Measurements from ENCODE around the gene SPRR1B. TPM values are rescaled to one million over a fixed set of nuclear protein-coding genes. Genes with fewer than 3 reads are reported as not detected.
"Not testable (repeated sequence)": the region's sequence is repeated elsewhere in the genome, so short reads cannot be mapped to it uniquely, and the experiment has no call there.

Gene SPRR1B
- total RNA-seq, 1 donor from 2014 or later, result 1.3 TPM

GRCh38 chr1:153040950-153041631 lies 10.1 kb downstream of the SPRR1B start, which contains the start of gene SPRR2D:
Gene SPRR2D (minus strand): TSS chr1:153041120. CDS start chr1:153040346, 774 bp downstream.
- no peak for DNase-seq

DNA sequence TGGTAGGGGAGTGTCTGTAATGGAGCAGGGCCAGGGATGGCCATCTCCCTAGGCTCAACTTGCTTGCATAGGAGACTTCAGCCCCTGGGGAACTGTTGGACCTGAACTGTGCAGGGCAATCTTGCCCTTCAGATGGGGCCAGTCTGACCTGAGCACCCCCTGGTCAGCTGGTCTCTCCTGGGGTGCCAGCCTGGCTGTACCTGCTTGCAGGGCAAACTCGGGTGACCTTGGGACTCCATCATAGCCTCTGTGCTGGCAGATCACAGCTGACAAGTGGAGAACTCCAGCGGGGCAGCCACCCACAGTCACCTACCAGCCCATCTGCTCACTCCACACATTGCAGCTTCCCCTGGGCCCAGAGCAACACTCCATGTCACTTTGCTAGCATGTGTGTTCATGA lies 18.2 kb downstream of the SPRR1B start:
- no peak for DNase-seq

DNA sequence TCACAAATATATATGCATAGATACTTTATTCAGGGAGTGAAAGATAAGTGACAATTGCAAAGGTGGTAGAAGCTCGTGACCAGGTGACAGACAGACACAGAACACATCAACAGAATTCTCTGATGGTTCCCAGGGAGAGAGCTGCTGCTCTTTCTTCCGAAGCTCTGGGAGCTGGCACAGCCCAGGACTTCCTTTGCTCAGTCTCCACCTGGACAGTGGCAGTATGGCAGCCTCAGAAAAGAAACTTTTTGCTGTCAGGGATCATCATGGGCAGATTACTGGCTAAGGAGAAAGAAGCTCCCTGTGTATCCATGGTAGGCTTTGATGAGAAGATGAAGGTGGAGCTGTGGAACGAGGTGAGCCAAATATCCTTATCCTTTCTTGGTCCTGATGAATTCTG lies 25.1 kb downstream of the SPRR1B start:
- DNase-seq, result not testable (repeated sequence)

DNA sequence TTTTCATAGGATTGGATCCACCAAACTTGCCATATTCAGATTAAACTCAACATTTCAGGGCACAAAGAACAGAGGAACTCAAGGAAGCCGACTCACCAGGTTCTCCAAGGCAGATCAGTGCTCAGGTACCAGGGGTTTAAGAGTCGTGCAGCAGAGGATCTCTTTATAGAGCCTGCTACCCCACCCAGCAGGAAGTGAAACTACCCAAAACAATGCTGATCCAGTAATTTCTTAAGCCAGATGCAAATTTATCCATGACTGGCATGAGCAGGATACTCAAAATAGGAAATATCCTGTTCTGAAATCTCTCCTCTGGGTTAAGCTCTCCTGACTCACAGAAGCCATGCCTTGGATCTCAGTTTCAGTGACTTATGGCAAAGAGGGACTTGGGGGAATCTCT lies 26.4 kb downstream of the SPRR1B start, which contains the start of gene SPRR2A:
SPRR2A (minus strand) TSS at position 138 of the 400 bp plus-strand sequence. CDS start 777 bp downstream, outside the sequence.
- no peak for DNase-seq

DNA sequence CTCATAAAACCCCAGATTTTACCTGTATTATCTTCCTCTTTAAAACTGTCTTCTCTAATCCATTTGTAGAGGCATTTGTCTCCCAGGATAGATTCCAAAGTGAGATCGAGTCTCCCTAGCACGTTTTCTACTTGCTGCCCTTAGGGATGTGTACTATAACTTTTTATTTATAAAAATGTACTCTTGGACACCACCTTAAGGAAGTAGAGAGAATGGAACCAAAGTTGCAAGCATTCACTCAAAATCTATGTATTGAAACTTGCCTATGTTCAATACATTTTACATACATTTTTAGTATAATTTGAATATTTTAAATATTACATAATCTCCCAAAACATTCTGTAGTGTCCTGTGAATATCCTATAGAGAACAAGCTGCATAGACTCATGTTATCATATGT lies 27.2 kb downstream of the SPRR1B start:
- DNase-seq, result no peak

- no peak for DNase-seq
Observed at GRCh38 chr1:153058826-153059784, 28.1 kb downstream of the SPRR1B start.

GRCh38 chr1:153070243-153070642 lies 39.2 kb downstream of the SPRR1B start:
- DNase-seq, result no peak

DNA sequence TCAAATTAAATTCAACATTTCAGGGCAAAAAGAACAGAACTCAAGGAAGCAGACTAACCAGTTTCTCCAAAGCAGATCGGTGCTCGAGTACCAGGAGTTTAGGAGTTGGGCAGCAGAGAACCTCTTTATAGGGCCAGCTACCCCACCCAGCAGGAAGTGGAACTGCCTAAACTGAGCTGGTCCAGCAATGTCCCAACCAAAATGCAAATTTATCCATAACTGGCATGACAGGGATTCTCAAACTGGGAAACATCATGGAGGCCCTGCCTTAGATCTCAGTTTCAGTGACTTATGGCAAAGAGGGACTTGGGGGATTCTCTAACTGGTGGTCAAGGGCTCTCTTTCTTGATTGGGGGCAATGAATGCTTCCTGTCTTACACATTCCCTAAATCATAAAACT lies 40.5 kb downstream of the SPRR1B start, which contains the start of gene SPRR2B:
SPRR2B (minus strand) TSS at position 101 of the 400 bp plus-strand sequence. CDS start 772 bp downstream, outside the sequence.
- DNase-seq, result no peak

DNA sequence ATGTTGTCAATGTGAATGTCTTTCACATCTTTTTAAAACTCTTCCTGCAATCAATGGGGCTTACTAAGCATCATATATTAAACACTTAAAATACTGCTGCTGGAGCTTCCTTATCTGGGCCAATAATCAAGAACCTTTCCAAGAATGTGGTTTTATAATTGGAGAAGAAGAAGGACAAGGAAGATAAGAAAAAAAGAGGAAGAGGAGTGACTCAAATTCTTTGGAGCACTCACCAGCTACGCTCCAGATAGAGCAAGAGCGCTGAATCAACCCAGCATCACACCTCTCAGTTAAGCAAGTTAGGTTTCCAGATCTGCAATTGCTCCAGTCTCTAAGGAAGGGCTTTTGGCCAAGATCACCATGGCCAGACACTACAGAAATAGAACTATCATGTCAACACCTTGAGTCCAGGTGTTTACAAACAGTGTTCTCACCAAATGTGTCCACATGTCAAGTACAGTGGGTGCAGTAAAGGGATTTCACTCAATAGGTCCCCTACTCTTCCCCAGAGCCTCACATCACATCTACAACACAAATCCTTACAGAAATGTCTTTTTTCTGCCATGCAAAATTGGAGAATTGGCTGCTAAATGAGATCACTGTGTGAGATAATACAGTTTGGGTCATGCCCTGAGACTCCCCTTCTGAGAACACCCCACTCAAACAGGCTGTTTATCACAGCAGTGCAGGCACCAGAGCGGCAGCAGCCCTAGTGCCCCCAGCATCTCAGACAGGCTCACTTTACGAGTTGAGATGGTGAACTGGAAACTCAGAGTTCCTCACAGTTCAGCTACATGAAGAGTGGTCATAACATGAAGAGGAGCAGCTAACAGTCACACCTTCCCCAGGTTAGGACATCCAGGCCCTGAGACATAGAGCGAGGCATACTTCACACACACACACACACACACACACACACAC lies 42.1 kb downstream of the SPRR1B start:
- no peak for DNase-seq

- no peak for DNase-seq
Observed at GRCh38 chr1:153081736-153082135, 50.7 kb downstream of the SPRR1B start.

Small RNA genes within 50 kb of the gene (small RNA-seq; reads per million reads assigned to genes)
- gene AL356867.1 (ENCODE audit: low replicate concordance), result not detected
- gene RF00322 (ENCODE audit: low replicate concordance), result not detected
- not detected for gene SPRR1A (ENCODE audit: low replicate concordance)

Other genes starting within 250 kb of the SPRR1B start
- gene LCE1E, start 244.9 kb upstream of the SPRR1B start, total RNA-seq, result not detected
- not detected for gene LCE1D, start 234.5 kb upstream of the SPRR1B start, total RNA-seq
- not detected for gene LCE1C, start 224.6 kb upstream of the SPRR1B start, total RNA-seq
- gene LCE1B, start 219.2 kb upstream of the SPRR1B start, total RNA-seq, result not detected
- not detected for gene LCE1A, start 203.7 kb upstream of the SPRR1B start, total RNA-seq
- not detected for gene LCE6A, start 188.3 kb upstream of the SPRR1B start, total RNA-seq
- not detected for gene LCE7A, start 171.2 kb upstream of the SPRR1B start, total RNA-seq
- gene SMCP, start 152.9 kb upstream of the SPRR1B start, total RNA-seq, result not detected
- gene IVL, start 122.7 kb upstream of the SPRR1B start, total RNA-seq, result 7.7 TPM
- gene SPRR5, start 84.0 kb upstream of the SPRR1B start, total RNA-seq, result not detected
- not detected for gene SPRR4, start 60.6 kb upstream of the SPRR1B start, total RNA-seq
- not detected for gene SPRR1A, start 47.1 kb upstream of the SPRR1B start, total RNA-seq
- gene SPRR3, start 29.5 kb upstream of the SPRR1B start, total RNA-seq, result 58.0 TPM
- gene SPRR2D, start 9.9 kb downstream of the SPRR1B start, total RNA-seq, result not detected
- 3.1 TPM for gene SPRR2A, start 26.3 kb downstream of the SPRR1B start, total RNA-seq
- not detected for gene SPRR2B, start 40.4 kb downstream of the SPRR1B start, total RNA-seq
- not detected for gene SPRR2E, start 63.3 kb downstream of the SPRR1B start, total RNA-seq
- gene SPRR2F, start 82.3 kb downstream of the SPRR1B start, total RNA-seq, result not detected
- not detected for gene SPRR2G, start 119.7 kb downstream of the SPRR1B start, total RNA-seq
- not detected for gene LELP1, start 172.2 kb downstream of the SPRR1B start, total RNA-seq
- gene PRR9, start 186.4 kb downstream of the SPRR1B start, total RNA-seq, result not detected
- not detected for gene LORICRIN, start 228.5 kb downstream of the SPRR1B start, total RNA-seq

All from tongue (tissue), 3 donors.